HG02642 (cell line): Measurements from ENCODE around the gene SERPINA10.
"Not testable (repeated sequence)": the region's sequence is repeated elsewhere in the genome, so short reads cannot be mapped to it uniquely, and the experiment has no call there.

Experiments
- ATAC-seq: cut with Tn5 transposase; IDR thresholded peaks from one replicate; pipeline ENCODE4 v1.9.1; 2021; ENCODE audit warnings: mild to moderate bottlenecking; ENCODE audit not compliant: unreplicated experiment, poor library complexity

Gene SERPINA10

DNA sequence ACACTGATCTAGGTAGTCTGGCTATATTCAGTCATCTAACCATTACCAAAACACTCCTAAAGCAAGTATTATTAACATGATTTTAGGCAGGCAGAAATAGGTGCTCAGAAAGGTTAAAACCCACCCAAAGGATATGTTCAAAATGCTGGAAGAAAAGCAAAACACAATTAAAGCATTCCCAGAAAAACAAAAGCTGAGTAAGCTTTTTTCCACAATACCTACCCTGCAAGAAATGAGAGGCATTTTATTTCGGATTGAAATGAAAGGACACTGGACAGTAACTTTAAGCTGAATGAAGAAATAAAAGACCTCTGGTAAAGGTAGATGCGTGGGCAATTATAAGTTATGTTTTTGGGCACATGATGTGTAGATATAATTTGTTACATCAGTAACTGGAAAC, 21.8 kb upstream of the SERPINA10 start:
- no peak for ATAC-seq

- ATAC-seq: no peak
These were observed 21.1 kb upstream of the SERPINA10 start for GRCh38 chr14:94313991-94314655.

DNA sequence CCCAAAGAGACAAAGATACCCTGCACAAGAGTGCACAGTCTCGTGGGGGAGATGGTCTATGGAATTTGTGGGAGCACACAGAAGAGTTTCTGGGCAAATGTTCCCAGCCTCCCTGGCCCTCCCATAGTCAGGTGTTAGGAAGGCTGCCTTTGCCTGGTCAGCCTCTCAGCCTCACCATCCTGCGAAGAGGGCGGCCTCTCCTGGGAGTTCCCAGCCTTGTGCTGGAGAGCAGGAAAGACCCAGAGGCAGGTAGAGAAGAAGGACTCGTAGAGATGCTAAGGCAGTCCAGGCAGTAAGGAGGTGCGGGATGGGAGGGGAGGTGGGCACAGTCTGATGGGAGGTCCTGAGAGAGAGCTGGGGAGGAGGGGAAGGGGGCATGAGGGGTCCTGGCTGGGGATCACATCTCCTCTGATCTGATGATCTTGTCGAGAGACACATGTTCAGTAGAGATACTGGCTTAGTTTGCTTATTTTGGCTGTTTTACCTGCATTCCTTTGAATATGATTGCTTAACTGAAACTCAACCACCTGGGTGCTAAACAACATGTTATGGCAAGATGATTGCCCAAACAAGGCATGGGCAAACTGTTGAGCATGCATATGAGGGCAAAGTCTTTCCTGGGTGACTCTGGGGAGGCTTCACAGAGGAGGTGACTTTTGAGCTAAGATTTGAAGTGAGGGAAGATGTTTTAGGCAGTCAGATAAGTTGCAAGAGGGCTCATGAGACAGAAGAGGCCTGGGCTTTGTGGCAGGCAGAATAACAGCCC, 19.6 kb upstream of the SERPINA10 start:
- no peak for ATAC-seq

DNA sequence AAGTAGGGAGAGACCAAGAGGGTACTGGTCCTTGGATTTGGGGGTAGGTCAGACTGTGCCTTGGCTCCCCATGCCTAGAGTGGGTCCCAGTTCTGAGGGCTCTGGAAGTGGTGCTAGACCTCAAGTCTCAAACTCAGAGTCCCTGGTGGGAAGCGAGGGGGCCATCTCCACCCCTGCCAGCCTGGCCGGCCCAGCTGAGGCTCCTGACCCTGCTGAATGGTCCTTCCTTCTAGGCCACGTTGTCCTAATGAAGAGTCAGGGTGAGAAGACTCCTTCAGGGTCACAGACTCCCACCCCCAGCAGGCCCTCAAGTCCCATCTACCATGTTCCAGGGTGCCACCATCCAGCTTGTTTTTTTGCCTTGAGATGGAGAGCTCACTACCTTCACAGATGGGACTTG, 17.2 kb upstream of the SERPINA10 start:
- no peak for ATAC-seq

DNA sequence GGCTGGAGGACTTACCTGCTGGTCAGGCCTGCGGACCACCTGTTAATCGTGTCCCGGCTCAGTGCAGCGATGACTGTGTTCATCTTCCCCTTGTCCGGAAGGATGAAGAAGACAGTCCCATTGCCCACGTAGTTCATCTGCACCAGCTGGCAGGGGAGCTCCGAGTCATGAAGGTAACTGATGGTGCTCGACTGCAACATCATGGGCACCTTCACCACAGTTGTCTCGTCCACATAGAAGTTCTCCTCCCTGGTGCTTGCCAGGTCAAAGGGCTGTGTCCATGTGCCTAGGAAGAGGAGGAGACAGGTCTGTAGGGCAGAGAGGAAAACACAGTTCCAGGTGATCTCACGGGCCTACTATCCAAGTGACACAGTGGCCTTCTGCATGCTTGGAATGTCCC, 16.7 kb upstream of the SERPINA10 start:
- ATAC-seq: no peak

GRCh38 chr14:94307410-94307992, 14.4 kb upstream of the SERPINA10 start:
- no peak for ATAC-seq

DNA sequence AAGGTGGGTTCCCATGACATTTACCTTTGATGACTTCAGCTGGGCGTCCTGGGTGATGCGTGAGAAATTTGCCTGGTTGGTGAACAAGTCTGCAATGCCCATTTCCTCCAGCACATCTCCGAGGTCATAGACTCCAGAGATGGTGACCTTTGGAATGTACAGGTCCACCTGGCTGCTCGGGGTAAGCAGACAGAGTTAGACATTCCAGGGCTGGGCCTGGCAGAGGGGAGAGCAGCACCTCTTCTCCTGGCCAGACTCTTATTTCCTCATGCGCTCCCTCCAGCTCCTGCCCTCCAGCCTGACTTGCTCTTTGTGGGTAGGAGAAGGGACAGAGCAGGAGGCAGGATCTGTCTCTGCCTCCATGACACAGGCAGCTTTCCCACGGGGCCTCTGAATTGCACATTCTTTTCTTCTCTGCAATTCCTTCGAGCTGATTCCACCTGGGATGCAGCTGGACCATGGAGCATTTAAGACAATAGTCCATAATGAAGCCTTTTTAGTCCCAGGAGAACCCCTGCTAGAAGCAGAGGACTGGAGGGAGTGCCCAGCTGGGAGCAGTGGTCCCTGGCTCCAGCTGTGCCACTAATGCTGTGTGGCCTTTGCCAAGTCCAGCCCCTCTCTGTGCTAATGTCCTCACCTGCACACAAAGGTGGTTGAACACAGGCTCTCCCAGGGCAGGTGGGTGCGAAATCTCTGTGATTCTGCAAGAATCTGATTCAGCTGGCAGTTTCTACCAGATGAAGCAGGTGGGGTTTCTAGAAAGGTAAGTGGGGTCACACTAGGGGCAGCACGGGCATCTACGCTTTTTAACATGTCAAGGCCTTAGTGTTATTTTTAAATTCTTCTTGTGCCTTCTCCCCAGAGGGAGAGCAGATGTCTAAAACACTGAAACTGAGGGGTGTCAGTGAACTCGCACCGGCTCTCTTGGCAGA, 13.2 kb upstream of the SERPINA10 start:
- no peak for ATAC-seq

GRCh38 chr14:94305620-94306019, 12.6 kb upstream of the SERPINA10 start:
- no peak for ATAC-seq

GRCh38 chr14:94304243-94304642, 11.2 kb upstream of the SERPINA10 start:
- ATAC-seq: no peak

- ATAC-seq: no peak
These were observed 10.0 kb upstream of the SERPINA10 start for GRCh38 chr14:94303111-94303510.

GRCh38 chr14:94298130-94298529, 5.1 kb upstream of the SERPINA10 start:
- no peak for ATAC-seq

- not testable (repeated sequence) for ATAC-seq
These were observed 3.1 kb upstream of the SERPINA10 start for GRCh38 chr14:94296181-94296545.

- ATAC-seq: no peak
These were observed 2.5 kb upstream of the SERPINA10 start for GRCh38 chr14:94295360-94296180.

- no peak for ATAC-seq
These were observed 483 bp upstream of the SERPINA10 start for GRCh38 chr14:94293578-94293924.

GRCh38 chr14:94292526-94292871, 569 bp downstream of the SERPINA10 start:
- no peak for ATAC-seq

DNA sequence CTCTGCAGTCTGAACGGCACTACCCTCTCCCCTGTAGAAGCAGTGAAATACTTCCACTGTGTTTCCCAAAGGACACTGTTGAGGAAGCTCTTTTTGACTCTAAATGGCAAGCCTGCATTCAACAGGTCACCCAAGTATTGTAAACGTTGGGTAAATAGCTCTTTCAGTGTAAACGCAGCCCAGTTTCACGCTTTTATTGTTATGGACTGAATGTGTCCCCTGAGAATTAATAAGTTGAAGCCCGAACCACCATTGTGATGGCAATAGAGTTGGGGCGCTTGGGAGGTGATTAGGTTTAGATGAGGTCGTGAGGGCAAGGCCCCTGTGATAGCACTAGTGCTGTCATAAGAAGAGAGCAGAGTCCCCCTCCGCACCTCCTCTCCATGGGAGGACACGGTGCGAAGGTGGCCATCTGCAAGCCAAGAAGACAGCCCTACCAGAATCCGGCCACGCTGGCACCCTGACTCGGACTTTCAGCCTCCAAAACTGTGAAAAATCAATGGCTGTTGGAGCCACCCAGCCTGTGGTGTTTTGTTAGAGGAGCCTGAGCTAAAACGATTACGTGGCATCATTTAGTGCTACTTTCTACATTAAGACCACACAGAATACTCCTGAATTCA, 1.1 kb downstream of the SERPINA10 start:
- ATAC-seq: no peak

- ATAC-seq: no peak
These were observed 1.7 kb downstream of the SERPINA10 start for GRCh38 chr14:94291159-94291905.

- no peak for ATAC-seq
These were observed 2.9 kb downstream of the SERPINA10 start for GRCh38 chr14:94290197-94290596.
